Left colon (tissue), 2 donors: Measurements from ENCODE around the gene PGBD5. TPM values are rescaled to one million over a fixed set of nuclear protein-coding genes. Genes with fewer than 3 reads are reported as not detected.

ENCODE experiments used
- ATAC-seq: fragments of 200-7000 bp; cut with Tn5 transposase; one replicate; pipeline ENCODE4 v1.9.1; 2020; ENCODE audit warnings: mild to moderate bottlenecking, moderate library complexity
- DNase-seq, 2 donors: peaks; one replicate each; pipeline ENCODE4 v3.0.0-alpha.2; 2020
- intact Hi-C, 2 donors: fragments of 100-400 bp; cut with DNase I in 1 of 2; cut with micrococcal nuclease in 1 of 2; formaldehyde crosslinking; loops; one replicate each; pipeline versions ENCODE4 v1.11.2 to v1.14.0; 2022; cut with DNase I, micrococcal nuclease
- total RNA-seq, 2 donors: library from RNA; stranded (reverse); fragmentation: NEBNext Ultra II Directional; extraction: Animal tissue kit (Norgen Biotek cat#: 25700); gene quantifications; one replicate each; pipeline ENCODE4 v1.2.1, GENCODE V29; 2021
- donor health status: DM: no; HTN: no; CAD: no.
- donor health status: DM: yes; HTN: yes; CAD: no.

PGBD5 gene
- total RNA-seq, 2 donors from 2014 or later = 2.0 to 3.0 TPM

GRCh38 chr1:230384380-230385157, 41.6 kb downstream of the PGBD5 start:
- ATAC-seq (no peak), DNase-seq (no peak)
- intact Hi-C loops = no loop called here

DNA sequence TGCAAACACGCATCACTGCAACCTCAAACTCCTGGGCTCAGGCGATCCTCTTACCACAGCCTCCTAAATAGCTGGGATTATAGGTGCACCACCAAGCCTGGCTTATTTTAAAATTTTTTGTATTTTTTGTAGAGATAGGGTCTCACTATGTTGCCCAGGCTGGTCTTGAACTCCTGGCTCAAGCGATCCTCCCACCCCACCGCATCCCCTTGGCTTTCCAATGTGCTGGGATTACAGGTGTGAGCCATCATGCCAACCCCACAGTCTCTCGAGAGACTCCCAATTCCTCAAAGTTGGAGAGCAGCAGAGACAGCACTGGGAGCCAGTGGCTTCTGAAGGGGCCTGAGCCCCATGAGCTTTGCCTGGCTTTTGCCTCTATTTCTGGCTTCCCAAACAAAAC, 42.7 kb downstream of the PGBD5 start:
- intact Hi-C loops = no loop called here
- no peak for ATAC-seq
- DNase-seq = no peak

DNA sequence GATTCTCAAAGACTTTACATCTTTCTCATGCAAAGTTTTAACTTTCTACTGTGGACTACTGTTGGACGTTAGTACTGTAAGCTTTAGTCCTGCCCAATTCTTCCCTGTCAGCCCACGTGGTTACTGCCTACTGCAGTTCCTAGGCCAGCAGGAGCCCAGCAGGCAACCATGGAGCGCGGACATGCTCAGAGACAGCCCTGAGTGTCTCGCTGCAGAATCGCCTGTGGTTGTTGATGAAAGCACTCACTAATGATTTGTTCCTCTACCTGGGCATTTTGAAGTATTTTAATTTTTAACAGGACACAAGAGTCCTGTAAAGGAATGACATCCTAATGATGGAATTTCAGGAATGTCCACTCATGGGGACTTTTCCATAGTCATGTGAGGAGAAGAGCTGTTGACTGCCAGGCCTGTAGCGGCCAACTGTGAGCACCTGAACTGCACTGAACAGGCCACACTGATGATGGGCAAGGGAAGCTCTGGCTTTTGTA, 44.1 kb downstream of the PGBD5 start:
- intact Hi-C loops = no loop called here
- no peak for DNase-seq

DNA sequence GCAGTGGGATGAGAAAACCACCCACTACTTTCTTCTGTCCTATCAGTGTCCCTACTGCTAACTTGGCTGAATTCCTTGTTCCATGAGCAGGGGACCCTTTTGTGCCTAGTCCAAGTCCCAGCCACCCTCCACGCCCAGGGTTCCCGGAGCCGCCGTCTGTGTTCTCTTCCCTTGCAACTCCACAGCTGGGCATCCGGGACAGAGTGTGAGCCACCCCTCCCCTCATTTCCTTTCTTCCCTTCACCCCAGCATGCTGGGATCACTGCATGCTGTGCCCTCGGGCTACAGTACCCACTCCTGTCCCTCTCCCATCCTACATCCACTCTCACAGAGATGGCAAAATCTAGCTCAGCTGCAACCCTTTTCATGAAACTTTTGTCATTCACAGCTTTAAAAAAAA, 44.5 kb downstream of the PGBD5 start:
- no peak for DNase-seq
- no peak for ATAC-seq
- intact Hi-C loops = no loop called here

More for the DNA sequence above, 44.1 kb downstream of the PGBD5 start:
- no peak for ATAC-seq

DNA sequence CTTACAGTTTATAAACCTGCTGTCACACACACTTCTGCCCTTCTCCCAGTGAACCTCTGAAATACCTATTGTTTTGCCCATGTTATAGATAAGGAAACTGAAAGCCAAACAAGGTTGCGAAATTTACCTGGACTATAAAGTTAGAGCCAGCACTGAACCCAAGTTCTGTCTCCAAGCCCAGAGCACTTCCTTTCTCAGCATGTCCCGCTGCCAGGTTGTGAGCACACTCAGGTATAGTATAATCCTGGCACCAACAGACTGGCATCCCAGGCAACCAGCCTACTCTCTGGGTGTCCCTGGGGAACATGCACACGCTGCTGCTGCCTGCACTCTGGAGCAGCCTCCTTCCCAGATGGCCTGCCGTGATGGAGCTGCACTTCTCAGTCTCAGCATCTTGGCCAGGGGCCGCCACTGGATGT, 45.1 kb downstream of the PGBD5 start:
- intact Hi-C loops = no loop called here
- ATAC-seq (peak; percentile 87), DNase-seq (no peak)

GRCh38 chr1:230379928-230380327, 46.2 kb downstream of the PGBD5 start:
- DNase-seq (no peak), ATAC-seq (no peak)
- intact Hi-C loops = no loop called here

DNA sequence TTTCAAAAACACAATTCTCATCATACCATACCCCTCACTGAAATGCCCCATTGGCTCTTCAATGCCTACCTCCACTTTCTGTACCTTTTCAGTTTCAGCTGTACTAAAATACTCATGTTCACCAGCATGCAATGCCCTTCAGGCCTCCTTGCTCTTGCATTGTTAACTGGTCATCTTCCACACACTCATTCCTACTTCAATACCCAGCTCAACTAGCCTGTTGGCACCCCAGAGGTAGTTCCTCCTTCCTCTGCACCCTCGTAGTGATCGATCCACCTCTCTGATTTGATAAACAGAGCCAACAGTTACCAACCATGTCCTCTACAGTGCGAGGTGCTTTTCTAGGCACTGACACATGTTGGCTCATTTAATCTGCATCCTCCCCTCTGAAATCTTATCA, 46.7 kb downstream of the PGBD5 start:
- intact Hi-C loops = no loop called here
- no peak for ATAC-seq
- DNase-seq = no peak

DNA sequence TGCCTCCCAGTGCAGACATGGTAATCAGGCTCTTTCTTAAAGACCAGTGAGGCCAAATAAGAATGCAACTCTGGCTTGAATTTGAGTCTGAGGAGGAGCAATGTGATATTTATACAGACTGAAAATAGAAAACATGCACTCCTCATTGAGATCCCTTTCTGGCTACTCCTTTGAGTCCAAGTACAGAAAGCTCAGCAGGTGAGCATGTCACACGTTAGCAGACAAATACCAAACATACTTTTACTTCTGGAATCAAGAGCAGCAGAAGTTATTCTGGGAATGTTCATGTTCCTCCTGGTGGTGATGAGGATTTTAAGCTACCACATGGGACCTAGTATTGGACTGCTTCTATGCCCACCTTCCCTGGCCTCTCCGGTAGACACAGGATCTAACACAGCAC, 48.3 kb downstream of the PGBD5 start:
- ATAC-seq = no peak
- intact Hi-C loops = no loop called here
- DNase-seq = no peak

DNA sequence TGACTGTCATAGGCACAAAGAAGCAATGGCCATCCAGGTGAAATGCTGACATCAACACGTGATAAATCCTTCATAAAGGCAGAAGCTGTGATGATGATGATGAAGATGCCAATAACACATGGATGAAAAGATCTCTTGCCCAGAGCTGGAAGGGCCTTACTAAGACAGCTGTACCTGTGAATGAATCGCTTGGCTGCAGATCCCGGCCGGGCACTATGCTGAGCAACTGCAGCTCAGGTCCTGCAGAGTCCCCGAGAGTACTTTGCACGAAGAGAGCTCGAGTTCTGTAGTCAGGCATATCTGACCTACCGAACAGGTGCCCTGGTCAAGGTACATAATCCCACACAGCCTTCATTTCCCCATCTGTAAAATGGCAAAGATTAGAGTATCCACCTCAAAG, 48.8 kb downstream of the PGBD5 start:
- no peak for ATAC-seq

GRCh38 chr1:230376296-230376695, 49.8 kb downstream of the PGBD5 start:
- intact Hi-C loops = no loop called here

More for the DNA sequence above, 48.8 kb downstream of the PGBD5 start:
- DNase-seq = no peak
- intact Hi-C loops = no loop called here

DNA sequence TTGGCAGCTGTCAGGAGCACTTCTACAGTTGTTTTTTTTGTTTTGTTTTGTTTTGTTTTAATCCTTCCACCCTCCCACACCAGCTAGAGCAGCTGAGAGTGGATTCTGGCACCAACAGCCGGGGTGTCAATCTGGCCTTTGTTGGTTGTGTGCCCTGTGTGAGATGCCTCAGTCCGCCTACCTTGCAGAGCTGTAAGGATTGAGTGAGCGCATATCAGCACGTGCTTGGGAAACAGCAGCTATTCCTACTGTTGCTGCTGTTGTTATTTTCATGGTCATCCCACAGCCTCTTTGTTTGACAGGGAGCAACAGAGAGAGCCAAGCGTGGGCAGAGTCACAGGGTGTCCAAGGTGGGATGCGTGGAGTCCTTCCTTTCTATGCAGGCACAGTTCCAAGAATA, 50.4 kb downstream of the PGBD5 start:
- no peak for ATAC-seq
- intact Hi-C loops = no loop called here

More at GRCh38 chr1:230376296-230376695, 49.8 kb downstream of the PGBD5 start:
- DNase-seq (no peak), ATAC-seq (no peak)

GRCh38 chr1:230375147-230375546, 51.0 kb downstream of the PGBD5 start:
- intact Hi-C loops = no loop called here
- ATAC-seq = no peak
- no peak for DNase-seq

More for the DNA sequence above, 50.4 kb downstream of the PGBD5 start:
- no peak for DNase-seq

DNA sequence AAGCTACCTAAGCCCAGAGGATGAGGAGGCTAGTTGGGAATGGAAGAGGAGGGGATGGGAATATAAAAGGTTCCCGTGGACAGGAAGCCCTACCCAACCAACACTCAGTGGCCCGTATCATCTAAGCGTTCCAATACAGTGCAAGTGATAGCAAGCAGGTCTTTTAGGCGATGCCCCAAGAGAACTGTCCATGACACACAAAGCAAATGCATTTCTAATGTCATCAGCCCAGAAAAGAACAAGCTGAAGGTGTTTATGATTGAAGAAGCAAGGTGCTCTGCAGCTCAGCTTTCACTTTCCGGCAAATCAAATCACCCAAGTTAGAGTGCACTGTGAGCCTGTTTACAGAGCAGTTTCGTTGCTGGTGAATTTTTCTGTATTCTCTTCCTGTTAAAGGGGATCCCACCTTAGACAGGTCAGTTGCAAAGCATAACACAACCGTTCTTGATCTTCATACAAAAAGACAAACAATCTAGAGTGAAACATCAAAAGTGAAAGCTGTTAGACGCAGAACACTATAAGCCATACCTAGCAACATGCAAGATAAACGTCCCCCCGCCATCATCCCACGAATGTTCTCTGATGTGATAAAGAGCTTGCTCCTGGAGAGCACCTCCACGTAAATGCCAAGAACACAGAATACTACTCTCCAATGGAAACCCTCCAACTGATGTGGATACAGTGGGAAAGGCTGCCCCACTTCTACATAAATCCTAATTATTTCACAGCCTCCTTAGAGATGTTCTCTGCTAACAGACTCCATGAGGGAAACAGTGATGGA, 54.0 kb downstream of the PGBD5 start:
- intact Hi-C loops = no loop called here
- ATAC-seq (peak; percentile 77), DNase-seq (no peak)

DNA sequence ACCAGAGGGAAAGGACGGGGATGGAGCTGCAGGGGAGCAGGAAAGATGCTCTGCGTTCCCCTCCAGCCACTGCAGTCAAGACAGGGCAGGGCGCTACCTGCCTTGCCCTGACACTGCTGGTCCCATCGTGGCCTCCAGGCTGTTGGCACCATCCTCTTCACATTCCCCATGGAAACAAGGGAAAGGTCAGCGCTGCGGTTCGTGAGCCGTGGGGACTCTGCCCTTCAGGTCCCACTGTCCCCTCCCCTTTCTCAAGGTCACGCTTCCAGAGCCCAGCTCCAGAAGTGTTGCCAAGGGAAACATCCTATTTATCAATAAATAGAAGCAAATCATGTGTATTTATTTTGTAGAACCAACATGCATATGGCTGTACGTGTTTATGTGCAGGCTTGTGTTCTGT, 56.0 kb downstream of the PGBD5 start:
- intact Hi-C loops = no loop called here
- DNase-seq (no peak), ATAC-seq (no peak)

GRCh38 chr1:230368871-230369270, 57.3 kb downstream of the PGBD5 start:
- no peak for DNase-seq
- intact Hi-C loops = no loop called here

GRCh38 chr1:230368363-230368762, 57.8 kb downstream of the PGBD5 start:
- ATAC-seq (no peak), DNase-seq (no peak)
- intact Hi-C loops = no loop called here

More at GRCh38 chr1:230368871-230369270, 57.3 kb downstream of the PGBD5 start:
- ATAC-seq = no peak

DNA sequence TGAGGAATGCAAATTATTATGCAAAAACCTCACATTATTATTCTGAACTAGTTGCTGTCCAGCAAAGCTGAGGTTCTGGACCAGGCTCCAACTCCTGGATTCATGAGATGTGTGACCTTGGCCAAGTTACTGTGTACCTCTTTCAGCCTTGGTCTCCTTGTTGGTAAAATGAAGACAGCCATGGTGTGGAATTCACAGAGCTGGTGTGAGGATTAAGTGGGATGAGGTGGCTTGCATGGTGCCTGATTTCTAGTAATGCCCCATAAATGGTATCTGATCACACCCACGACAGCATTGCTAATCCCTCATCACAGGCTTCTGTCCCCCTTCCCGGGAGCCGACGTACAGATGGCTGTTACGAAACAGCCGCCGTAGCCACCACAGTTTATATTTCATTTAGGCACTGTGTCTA, 59.6 kb downstream of the PGBD5 start:
- no peak for ATAC-seq
- intact Hi-C loops = no loop called here
- DNase-seq = no peak

GRCh38 chr1:230365723-230366307, 60.3 kb downstream of the PGBD5 start:
- DNase-seq = no peak
- intact Hi-C loops = no loop called here
- ATAC-seq = no peak

DNA sequence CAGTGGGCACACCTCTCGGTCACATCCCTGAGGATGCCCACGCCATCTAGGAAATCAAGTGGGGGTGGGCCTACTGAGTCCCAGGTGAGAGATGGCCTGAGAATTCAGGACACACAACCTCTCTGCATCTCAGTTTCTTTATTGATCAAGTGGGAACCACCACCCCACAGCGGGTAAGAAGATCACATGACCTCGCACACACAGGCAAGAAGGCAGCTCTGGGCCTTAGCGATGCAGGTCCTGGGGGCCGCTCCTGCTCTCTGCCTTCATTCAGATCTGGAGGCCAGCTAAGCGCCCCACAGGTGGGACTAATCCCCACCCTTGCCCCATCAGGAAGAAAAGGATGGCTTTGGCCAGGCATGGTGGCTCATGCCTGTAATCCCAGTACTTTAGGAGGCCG, 63.2 kb downstream of the PGBD5 start:
- ATAC-seq = no peak
- no peak for DNase-seq
- intact Hi-C loops = no loop called here

DNA sequence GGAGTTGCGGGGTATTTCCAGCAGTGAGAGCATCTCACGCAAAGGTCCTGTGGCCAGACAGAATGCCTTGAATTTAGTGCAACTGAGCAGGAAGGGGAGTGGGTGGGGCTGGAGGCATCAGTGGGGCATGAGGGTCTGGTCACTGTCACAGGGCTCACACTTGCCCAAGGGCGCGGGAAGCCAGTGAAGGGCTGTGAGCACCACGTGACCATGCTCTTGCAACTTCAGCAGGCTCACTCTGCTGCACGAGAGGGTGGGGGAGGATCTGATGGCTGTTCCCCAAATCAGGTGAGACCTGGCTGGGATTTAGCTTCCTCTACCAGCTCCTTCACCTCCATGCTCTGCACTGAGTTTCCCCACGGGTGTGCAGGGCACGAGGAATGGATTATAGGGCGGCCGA, 64.2 kb downstream of the PGBD5 start:
- DNase-seq (no peak), ATAC-seq (no peak)
- intact Hi-C loops = no loop called here
